Karpas-422 (cell line): ENCODE measurements around the gene EEIG1. TPM values are rescaled to one million over a fixed set of nuclear protein-coding genes. Genes with fewer than 3 reads are reported as not detected.

ENCODE experiments used
- DNase-seq: peaks from one replicate; pipeline ENCODE4 v3.0.0-alpha.2; 2015
- H2AFZ ChIP-seq: fragments of 200-600 bp; sonication (generic); 2 replicates; pipeline ENCODE4 v1.6.1; 2014; ENCODE audit warnings: antibody characterized with exemption, low read length, mixed read lengths
- H3K27ac ChIP-seq: fragments of 200-600 bp; sonication (generic); 2 replicates; pipeline ENCODE4 v1.5.1; 2014; ENCODE audit warnings: mild to moderate bottlenecking, low read length, moderate library complexity
- H3K27me3 ChIP-seq: fragments of 200-600 bp; sonication (generic); 2 replicates; pipeline ENCODE4 v1.6.1; 2014; ENCODE audit warnings: low read length, mixed read lengths
- H3K36me3 ChIP-seq: fragments of 200-600 bp; sonication (generic); 2 replicates; pipeline ENCODE4 v1.6.1; 2014; ENCODE audit warnings: low read length, mixed read lengths; ENCODE audit not compliant: insufficient read depth
- H3K4me1 ChIP-seq: fragments of 200-600 bp; sonication (generic); 2 replicates; pipeline ENCODE4 v1.6.1; 2014; ENCODE audit warnings: mild to moderate bottlenecking, low read length, mixed read lengths
- H3K4me2 ChIP-seq: fragments of 200-600 bp; sonication (generic); 2 replicates; pipeline ENCODE4 v1.6.1; 2014; ENCODE audit warnings: low read length, low read depth, mild to moderate bottlenecking; ENCODE audit not compliant: poor library complexity, severe bottlenecking
- H3K4me3 ChIP-seq: fragments of 200-600 bp; sonication (generic); 2 replicates; pipeline ENCODE4 v1.5.1; 2014; ENCODE audit warnings: mild to moderate bottlenecking, antibody characterized with exemption, low read length, mixed read lengths
- H3K79me2 ChIP-seq: fragments of 200-600 bp; sonication (generic); 2 replicates; pipeline ENCODE4 v1.6.1; 2014; ENCODE audit warnings: mild to moderate bottlenecking, low read length, mixed read lengths
- H3K9ac ChIP-seq: fragments of 200-600 bp; sonication (generic); 2 replicates; pipeline ENCODE4 v1.6.0; 2014; ENCODE audit warnings: low read length
- H3K9me2 ChIP-seq: fragments of 200-600 bp; sonication (generic), shearing (Covaris generic); replicated peaks from 2 replicates; pipeline ENCODE4 v1.6.0; 2014; ENCODE audit warnings: mild to moderate bottlenecking, low read length, moderate library complexity; ENCODE audit not compliant: insufficient read depth
- H3K9me3 ChIP-seq: fragments of 300-700, 200-600 bp; sonication (generic); 2 replicates; pipeline ENCODE4 v1.6.1; 2014; ENCODE audit warnings: low read length, mixed read lengths
- H4K20me1 ChIP-seq: fragments of 200-600 bp; sonication (generic); 2 replicates; pipeline ENCODE4 v1.6.1; 2014; ENCODE audit warnings: mild to moderate bottlenecking, antibody characterized with exemption, low read length, low read depth; ENCODE audit not compliant: insufficient read depth
- total RNA-seq: library from RNA; depleted of rRNA; stranded (reverse); fragments of >200 nt; shearing (Covaris generic); gene quantifications from 2 replicates; pipeline ENCODE4 v1.2.3, GENCODE V29; 2014; ENCODE audit warnings: low replicate concordance

EEIG1 gene
- total RNA-seq, 1 experiment from 2014 or later = 6.9 TPM

GRCh38 chr9:127968700-127969383 lies 11.9 kb downstream of the EEIG1 start:
- no peak for DNase-seq
- H3K4me1 ChIP-seq = peaks cover 63% of the 10 kb centered on the region
- no peak overlapping the region for H3K4me3 ChIP-seq
- H3K4me2 ChIP-seq = no peak overlapping the region
- peaks cover 61% of the 10 kb centered on the region for H4K20me1 ChIP-seq
- H3K9me3 ChIP-seq = no peaks in the 10 kb centered on the region
- no peak overlapping the region for H3K9ac ChIP-seq
- no peak overlapping the region for H3K27ac ChIP-seq
- no peaks in the 10 kb centered on the region for H3K79me2 ChIP-seq
- no peak overlapping the region for H2AFZ ChIP-seq
- H3K27me3 ChIP-seq = no peaks in the 10 kb centered on the region
- no peaks in the 10 kb centered on the region for H3K9me2 ChIP-seq
- no peaks in the 10 kb centered on the region for H3K36me3 ChIP-seq

GRCh38 chr9:127968042-127968441 lies 12.7 kb downstream of the EEIG1 start:
- H3K9ac ChIP-seq = no peak overlapping the region
- H2AFZ ChIP-seq = no peak overlapping the region
- H3K27ac ChIP-seq = no peak overlapping the region
- no peaks in the 10 kb centered on the region for H3K27me3 ChIP-seq
- no peaks in the 10 kb centered on the region for H3K9me2 ChIP-seq
- no peaks in the 10 kb centered on the region for H3K9me3 ChIP-seq
- no peak overlapping the region for H3K4me2 ChIP-seq
- peaks cover 63% of the 10 kb centered on the region for H4K20me1 ChIP-seq
- no peaks in the 10 kb centered on the region for H3K36me3 ChIP-seq
- H3K4me3 ChIP-seq = no peak overlapping the region
- no peaks in the 10 kb centered on the region for H3K79me2 ChIP-seq
- DNase-seq = no peak
- peaks cover 63% of the 10 kb centered on the region for H3K4me1 ChIP-seq

- DNase-seq = no peak
- no peak overlapping the region for H3K4me3 ChIP-seq
- no peak overlapping the region for H3K27ac ChIP-seq
- H3K4me2 ChIP-seq = no peak overlapping the region
- H3K36me3 ChIP-seq = no peaks in the 10 kb centered on the region
- peaks cover 62% of the 10 kb centered on the region for H4K20me1 ChIP-seq
- no peaks in the 10 kb centered on the region for H3K9me3 ChIP-seq
- H3K4me1 ChIP-seq = peaks cover 59% of the 10 kb centered on the region
- H3K27me3 ChIP-seq = no peaks in the 10 kb centered on the region
- no peak overlapping the region for H3K9ac ChIP-seq
- H3K9me2 ChIP-seq = no peaks in the 10 kb centered on the region
- H3K79me2 ChIP-seq = no peaks in the 10 kb centered on the region
- H2AFZ ChIP-seq = no peak overlapping the region
These were observed 13.5 kb downstream of the EEIG1 start for GRCh38 chr9:127967151-127967809.

- Histone ChIP-seq H3K27ac (no peak overlapping the region), H2AFZ (no peak overlapping the region), H3K4me2 (no peak overlapping the region), H3K79me2 (no peaks in the 10 kb centered on the region), H3K9ac (no peak overlapping the region), H3K4me3 (no peak overlapping the region), H3K36me3 (no peaks in the 10 kb centered on the region), H3K27me3 (no peaks in the 10 kb centered on the region), H3K9me2 (no peaks in the 10 kb centered on the region), H3K9me3 (no peaks in the 10 kb centered on the region), H4K20me1 (peaks cover 62% of the 10 kb centered on the region), H3K4me1 (peaks cover 52% of the 10 kb centered on the region)
- DNase-seq = no peak
These were observed 14.2 kb downstream of the EEIG1 start for GRCh38 chr9:127966416-127967150.

GRCh38 chr9:127965953-127966352 lies 14.8 kb downstream of the EEIG1 start:
- H3K36me3 ChIP-seq = no peaks in the 10 kb centered on the region
- no peak overlapping the region for H3K27ac ChIP-seq
- no peak overlapping the region for H2AFZ ChIP-seq
- peaks cover 46% of the 10 kb centered on the region for H3K4me1 ChIP-seq
- H3K9me2 ChIP-seq = no peaks in the 10 kb centered on the region
- H3K27me3 ChIP-seq = no peaks in the 10 kb centered on the region
- H3K9me3 ChIP-seq = no peaks in the 10 kb centered on the region
- H4K20me1 ChIP-seq = peaks cover 67% of the 10 kb centered on the region
- H3K4me2 ChIP-seq = peak overlapping the region; percentile 10
- H3K4me3 ChIP-seq = no peak overlapping the region
- H3K9ac ChIP-seq = peak overlapping the region; percentile 45; the same call in 1 of the 2 replicates
- H3K79me2 ChIP-seq = no peaks in the 10 kb centered on the region
- DNase-seq = no peak

- Histone ChIP-seq H3K4me3 (no peak overlapping the region), H3K79me2 (no peaks in the 10 kb centered on the region), H3K4me2 (peak overlapping the region; percentile 35), H2AFZ (no peak overlapping the region), H3K9ac (0 out of 2 replicates have a peak overlapping the region, but pooled peaks have one; percentile 20), H3K9me3 (no peaks in the 10 kb centered on the region), H3K27me3 (no peaks in the 10 kb centered on the region), H3K9me2 (no peaks in the 10 kb centered on the region), H3K4me1 (peaks cover 39% of the 10 kb centered on the region), H3K27ac (no peak overlapping the region), H3K36me3 (no peaks in the 10 kb centered on the region), H4K20me1 (peaks cover 66% of the 10 kb centered on the region)
- no peak for DNase-seq
These were observed 17.3 kb downstream of the EEIG1 start for GRCh38 chr9:127963359-127964064.

- Histone ChIP-seq H3K9me2 (no peaks in the 10 kb centered on the region), H3K36me3 (no peaks in the 10 kb centered on the region), H4K20me1 (peaks cover 61% of the 10 kb centered on the region), H2AFZ (no peak overlapping the region), H3K4me2 (peak overlapping the region; percentile 35), H3K79me2 (no peaks in the 10 kb centered on the region), H3K9me3 (no peaks in the 10 kb centered on the region), H3K27ac (no peak overlapping the region), H3K4me3 (no peak overlapping the region), H3K4me1 (peaks cover 39% of the 10 kb centered on the region), H3K27me3 (no peaks in the 10 kb centered on the region), H3K9ac (0 out of 2 replicates have a peak overlapping the region, but pooled peaks have one; percentile 20)
- DNase-seq = no peak
These were observed 17.8 kb downstream of the EEIG1 start for GRCh38 chr9:127963041-127963358.

GRCh38 chr9:127962278-127962677 lies 18.5 kb downstream of the EEIG1 start:
- Histone ChIP-seq H3K36me3 (no peaks in the 10 kb centered on the region), H3K9me2 (no peaks in the 10 kb centered on the region), H2AFZ (no peak overlapping the region), H3K79me2 (no peaks in the 10 kb centered on the region), H3K27ac (no peak overlapping the region), H3K4me1 (peaks cover 39% of the 10 kb centered on the region), H3K9ac (no peak overlapping the region), H3K27me3 (no peaks in the 10 kb centered on the region), H4K20me1 (peaks cover 55% of the 10 kb centered on the region), H3K9me3 (no peaks in the 10 kb centered on the region), H3K4me3 (no peak overlapping the region), H3K4me2 (no peak overlapping the region)
- DNase-seq = no peak
